Neural cell (in vitro differentiated cells): ENCODE results near the gene METTL8. TPM values are rescaled to one million over a fixed set of nuclear protein-coding genes. Genes with fewer than 3 reads are reported as not detected.

ENCODE experiments used
- H2AFZ ChIP-seq: fragments of 200-600, 300-800 bp; sonication (generic), shearing (Covaris generic); 2 replicates; pipeline ENCODE4 v1.6.0; 2014; ENCODE audit warnings: low read depth, mild to moderate bottlenecking, antibody characterized with exemption, low read length, moderate library complexity
- H3F3A ChIP-seq: fragments of 200-600 bp; shearing (Covaris generic); 2 replicates; pipeline ENCODE4 v1.6.1; 2016; ENCODE audit warnings: mild to moderate bottlenecking, moderate library complexity, mixed read lengths, antibody characterized with exemption, low read length; ENCODE audit not compliant: insufficient read depth, poor library complexity, severe bottlenecking
- H3K27ac ChIP-seq: fragments of 200-600, 300-800 bp; sonication (generic), shearing (Covaris generic); 2 replicates; pipeline ENCODE4 v1.5.1; 2014; ENCODE audit warnings: mild to moderate bottlenecking, low read length, moderate library complexity
- H3K27me3 ChIP-seq: fragments of 300-800, 200-600 bp; sonication (generic), shearing (Covaris generic); 2 replicates; pipeline ENCODE4 v1.6.0; 2014; ENCODE audit warnings: mild to moderate bottlenecking, low read depth, low read length, moderate library complexity; ENCODE audit not compliant: insufficient read depth
- H3K36me3 ChIP-seq: fragments of 300-800, 200-600 bp; sonication (generic), shearing (Covaris generic); 2 replicates; pipeline ENCODE4 v1.5.1; 2014; ENCODE audit warnings: mild to moderate bottlenecking, antibody characterized with exemption, low read length, moderate library complexity; ENCODE audit not compliant: insufficient read depth
- H3K4me2 ChIP-seq: fragments of 300-800, 200-600 bp; sonication (generic), shearing (Covaris generic); 2 replicates; pipeline ENCODE4 v1.6.0; 2014; ENCODE audit warnings: mild to moderate bottlenecking, low read length
- H3K4me3 ChIP-seq: fragments of 300-800, 200-600 bp; sonication (generic), shearing (Covaris generic); 2 replicates; pipeline ENCODE4 v1.5.1; 2014; ENCODE audit warnings: mild to moderate bottlenecking, low read length, moderate library complexity
- H3K79me2 ChIP-seq: fragments of 200-600 bp; shearing (Covaris generic); replicated peaks from 2 replicates; pipeline ENCODE4 v1.6.0; 2014; ENCODE audit warnings: mild to moderate bottlenecking, low read length, moderate library complexity; ENCODE audit not compliant: insufficient read depth
- H3K9ac ChIP-seq: fragments of 300-800, 200-600 bp; sonication (generic), shearing (Covaris generic); 2 replicates; pipeline ENCODE4 v1.6.1; 2016; ENCODE audit warnings: mild to moderate bottlenecking, low read length, mixed read lengths
- H3K9me2 ChIP-seq: fragments of 200-600 bp; shearing (Covaris generic); 2 replicates; pipeline ENCODE4 v1.6.1; 2016; ENCODE audit warnings: mild to moderate bottlenecking, low read length, mixed read lengths; ENCODE audit not compliant: insufficient read depth
- H3K9me3 ChIP-seq: fragments of 200-600, 300-800 bp; sonication (generic), shearing (Covaris generic); 2 replicates; pipeline ENCODE4 v1.6.1; 2016; ENCODE audit warnings: mild to moderate bottlenecking, mixed run types, low read length, moderate library complexity, mixed read lengths
- H4K20me1 ChIP-seq: fragments of 200-600 bp; shearing (Covaris generic); 2 replicates; pipeline ENCODE4 v1.6.1; 2016; ENCODE audit warnings: mild to moderate bottlenecking, mixed run types; ENCODE audit not compliant: insufficient read depth
- CTCF ChIP-seq: fragments of 450-650 bp; IDR thresholded peaks from 2 replicates; pipeline ENCODE4 v1.5.1; 2014; ENCODE audit warnings: antibody characterized with exemption, mild to moderate bottlenecking, moderate library complexity; ENCODE audit not compliant: poor library complexity, severe bottlenecking
- EP300 ChIP-seq: fragments of 450-650 bp; conservative IDR thresholded peaks from 2 replicates; pipeline ENCODE4 v1.6.1; 2014; ENCODE audit warnings: antibody characterized with exemption, mild to moderate bottlenecking, moderate library complexity; ENCODE audit not compliant: poor library complexity, severe bottlenecking
- EZH2 ChIP-seq: fragments of 200-600, 300-800 bp; shearing (Covaris generic), sonication (generic); IDR thresholded peaks from 2 replicates; pipeline ENCODE4 v1.6.1; 2014; ENCODE audit warnings: antibody characterized with exemption, low read length, borderline replicate concordance, mild to moderate bottlenecking; ENCODE audit not compliant: insufficient read depth, poor library complexity, severe bottlenecking
- MXI1 ChIP-seq: fragments of 450-650 bp; conservative IDR thresholded peaks from 2 replicates; pipeline ENCODE4 v1.6.1; 2014; ENCODE audit warnings: antibody characterized with exemption, mild to moderate bottlenecking; ENCODE audit not compliant: poor library complexity, severe bottlenecking
- POLR2AphosphoS5 ChIP-seq: IDR thresholded peaks from 2 replicates; pipeline ENCODE4 v1.6.1; 2012
- RAD21 ChIP-seq: fragments of 450-650 bp; conservative IDR thresholded peaks from 2 replicates; pipeline ENCODE4 v1.6.1; 2014; ENCODE audit warnings: antibody characterized with exemption, mild to moderate bottlenecking, moderate library complexity
- REST ChIP-seq: IDR thresholded peaks from 2 replicates; pipeline ENCODE4 v1.6.1; 2012; ENCODE audit warnings: borderline replicate concordance
- SMC3 ChIP-seq: fragments of 450-650 bp; conservative IDR thresholded peaks from 2 replicates; pipeline ENCODE4 v1.6.1; 2014; ENCODE audit warnings: antibody characterized with exemption, mild to moderate bottlenecking, moderate library complexity; ENCODE audit not compliant: poor library complexity
- TAF1 ChIP-seq: IDR thresholded peaks from 2 replicates; pipeline ENCODE4 v1.6.1; 2012; ENCODE audit warnings: low read depth
- polyA plus RNA-seq: library from polyadenylated mRNA; depleted of rRNA; stranded (reverse); fragments of >200 nt; gene quantifications from 2 replicates; pipeline ENCODE4 v1.2.3, GENCODE V29; 2014

The METTL8 gene
- polyA plus RNA-seq, 1 donor from 2014 or later = 13.7 TPM

- TF ChIP-seq EP300 (no peak), REST (no peak), TAF1 (no peak), MXI1 (no peak), EZH2 (no peak), RAD21 (no peak), POLR2AphosphoS5 (no peak), SMC3 (no peak), CTCF (no peak)
- Histone ChIP-seq H3K4me2 (peak overlapping the region; percentile 34), H3K79me2 (no peaks in the 10 kb centered on the region), H3F3A (peaks cover 6% of the 10 kb centered on the region), H3K4me3 (no peak overlapping the region), H2AFZ (no peak overlapping the region), H3K27ac (peak overlapping the region; percentile 33), H3K9me2 (no peaks in the 10 kb centered on the region), H3K27me3 (no peaks in the 10 kb centered on the region), H3K36me3 (no peaks in the 10 kb centered on the region), H3K9ac (no peak overlapping the region), H3K9me3 (no peaks in the 10 kb centered on the region), H4K20me1 (no peaks in the 10 kb centered on the region)
These were observed 107.8 kb downstream of the METTL8 start for GRCh38 chr2:171325886-171326585.

GRCh38 chr2:171323971-171324528 is 109.7 kb downstream of the METTL8 start:
- no peak overlapping the region for H2AFZ ChIP-seq
- H3K4me2 ChIP-seq = no peak overlapping the region

More at GRCh38 chr2:171323971-171324528, 109.7 kb downstream of the METTL8 start:
- Histone ChIP-seq H3K9me3 (no peaks in the 10 kb centered on the region), H3K27me3 (no peaks in the 10 kb centered on the region), H3K36me3 (no peaks in the 10 kb centered on the region), H3K79me2 (no peaks in the 10 kb centered on the region), H3F3A (peaks cover 6% of the 10 kb centered on the region), H4K20me1 (no peaks in the 10 kb centered on the region), H3K9me2 (no peaks in the 10 kb centered on the region), H3K9ac (no peak overlapping the region), H3K4me3 (no peak overlapping the region), H3K27ac (no peak overlapping the region)
- no peak for TF ChIP-seq POLR2AphosphoS5
- no peak for TF ChIP-seq RAD21
- TF ChIP-seq TAF1 = no peak
- TF ChIP-seq CTCF = no peak
- no peak for TF ChIP-seq REST
